Natural killer cell (primary cell): Measurements from ENCODE around the gene ELAVL1. TPM values are rescaled to one million over a fixed set of nuclear protein-coding genes. Genes with fewer than 3 reads are reported as not detected.
"Not testable (repeated sequence)": the region's sequence is repeated elsewhere in the genome, so short reads cannot be mapped to it uniquely, and the experiment has no call there.

ENCODE experiments used
- ATAC-seq, 3 donors: fragments of 150-1000 bp in 2 of 3; fragments of 200-7000 bp in 1 of 3; cut with Tn5 transposase; 1 replicate in 1 of 3; 2 replicates in 2 of 3; pipeline ENCODE4 v1.10.0; 2021; ENCODE audit warnings: mild to moderate bottlenecking in 2 of 3, moderate library complexity in 2 of 3
- DNase-seq, 2 donors: peaks; one replicate each; pipeline versions ENCODE4 v3.0.0 to v3.0.0-alpha.2; 2013 to 2021; ENCODE audit warnings: mixed read lengths in 1 of 2
- H3K27ac ChIP-seq: one replicate; pipeline ENCODE4 v1.5.1; 2013; ENCODE audit warnings: mild to moderate bottlenecking, low read length
- H3K27me3 ChIP-seq: one replicate; pipeline ENCODE4 v1.6.1; 2013; ENCODE audit warnings: low read length; ENCODE audit not compliant: control insufficient read depth, insufficient read depth
- H3K36me3 ChIP-seq: one replicate; pipeline ENCODE4 v1.6.1; 2013; ENCODE audit warnings: low read length; ENCODE audit not compliant: control insufficient read depth, insufficient read depth
- H3K4me1 ChIP-seq: one replicate; pipeline ENCODE4 v1.6.1; 2013; ENCODE audit warnings: low read length; ENCODE audit not compliant: control insufficient read depth, insufficient read depth
- H3K4me3 ChIP-seq: one replicate; pipeline ENCODE4 v1.5.1; 2013; ENCODE audit warnings: low read length
- H3K9me3 ChIP-seq: one replicate; pipeline ENCODE4 v1.6.1; 2013; ENCODE audit warnings: low read length; ENCODE audit not compliant: control insufficient read depth, insufficient read depth
- H3K27ac Mint-ChIP-seq, 2 donors: one replicate each; pipeline ENCODE4 v1.8.0; 2022; ENCODE audit warnings: mild to moderate bottlenecking in 2 of 2, mixed read lengths in 2 of 2, moderate library complexity in 1 of 2
- H3K27me3 Mint-ChIP-seq, 2 donors: one replicate each; pipeline ENCODE4 v1.8.0; 2022; ENCODE audit warnings: low read depth in 2 of 2, mixed read lengths in 2 of 2
- H3K36me3 Mint-ChIP-seq: one replicate; pipeline ENCODE4 v1.8.0; 2022; ENCODE audit warnings: mixed read lengths
- H3K4me1 Mint-ChIP-seq, 2 donors: one replicate each; pipeline ENCODE4 v1.8.0; 2022; ENCODE audit warnings: mixed read lengths in 2 of 2
- H3K4me3 Mint-ChIP-seq: one replicate; pipeline ENCODE4 v1.8.0; 2022; ENCODE audit warnings: mild to moderate bottlenecking, moderate library complexity, mixed read lengths
- H3K9me3 Mint-ChIP-seq, 2 donors: one replicate each; pipeline ENCODE4 v1.8.0; 2022; ENCODE audit warnings: mixed read lengths in 2 of 2
- CTCF ChIP-seq: fragments of 200-600 bp; IDR thresholded peaks from one replicate; pipeline ENCODE4 v1.8.0; 2022; ENCODE audit warnings: antibody characterized with exemption
- WGBS: methylation state at CpG from one replicate; pipeline ENCODE4 v1.1.7; 2013; ENCODE audit warnings: missing lambda C conversion rate; ENCODE audit not compliant: insufficient coverage; 5-methylcytosine and 5-hydroxymethylcytosine counted together
- intact Hi-C: fragments of 100-400 bp; cut with micrococcal nuclease; formaldehyde crosslinking; loops from one replicate; pipeline ENCODE4 v1.14.2; 2022
- total RNA-seq, 4 donors: library from RNA; stranded (reverse); fragments of 120-200 nt in 1 of 4; gene quantifications; one replicate each; pipeline versions ENCODE4 v1.2.3 to v1.2.4, GENCODE V29; 2013 to 2022

The ELAVL1 gene
- total RNA-seq, 3 donors from 2014 or later (not counting 1 experiment from before 2014, with no cell fraction given): 36.9 to 43.9 (median 43.8) TPM

- Mint-ChIP-seq H3K4me1 (no peaks in the 10 kb centered on the region), H3K36me3 (no peaks in the 10 kb centered on the region), H3K27ac (no peak overlapping the region), H3K27me3 (peaks cover 0 to 8% of the 10 kb centered on the region in 2 donors), H3K9me3 (no peaks in the 10 kb centered on the region), H3K4me3 (no peak overlapping the region)
- Histone ChIP-seq H3K36me3 (no peaks in the 10 kb centered on the region), H3K4me1 (no peaks in the 10 kb centered on the region), H3K27ac (no peak overlapping the region), H3K4me3 (no peak overlapping the region), H3K9me3 (no peaks in the 10 kb centered on the region), H3K27me3 (no peaks in the 10 kb centered on the region)
- 93% methylated on average over 4 of the region's 6 CpGs for WGBS
- TF ChIP-seq CTCF: no peak
- ATAC-seq (no peak), DNase-seq (no peak)
- intact Hi-C loops: no loop called here
These were observed 33.4 kb upstream of the ELAVL1 start for GRCh38 chr19:8038815-8039214.

DNA sequence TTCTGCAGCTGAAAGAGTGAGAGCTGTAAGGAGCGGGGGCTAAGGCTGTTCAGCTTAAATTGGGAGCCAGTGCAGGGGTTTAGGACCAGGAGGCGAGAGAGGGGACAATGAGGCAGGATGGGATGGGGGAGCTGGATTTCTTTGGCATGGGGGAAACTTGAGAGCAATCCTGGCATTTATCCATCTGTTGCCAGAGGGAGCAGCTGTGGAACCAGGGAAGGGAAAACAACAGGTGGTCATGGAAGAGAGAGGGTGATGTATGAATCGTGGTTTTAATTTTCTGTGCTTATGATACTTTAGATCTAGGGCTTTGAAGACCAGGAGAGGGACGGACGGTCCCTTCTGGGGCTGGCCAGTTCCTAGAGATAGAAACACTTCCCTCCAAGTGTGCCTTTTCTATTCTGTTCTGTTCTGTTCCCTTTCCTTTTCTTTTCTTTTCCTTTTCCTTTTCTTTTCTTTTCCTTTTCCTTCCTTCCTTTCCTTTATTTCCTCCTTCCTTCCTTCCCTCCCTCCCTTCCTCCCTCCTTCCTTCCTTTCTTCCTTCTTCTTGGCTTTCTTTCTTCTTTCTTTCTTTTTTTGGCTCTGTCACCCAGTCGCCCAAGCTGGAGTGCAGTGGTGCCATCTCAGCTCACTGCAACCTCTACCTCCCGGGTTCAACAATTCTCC is 31.1 kb upstream of the ELAVL1 start:
- no peaks in the 10 kb centered on the region for H3K27me3 ChIP-seq
- H3K27ac Mint-ChIP-seq: no peak overlapping the region
- H3K27ac ChIP-seq: no peak overlapping the region
- WGBS: 84% methylated on average over 7 of the region's 7 CpGs
- no peak for DNase-seq
- H3K27me3 Mint-ChIP-seq: peaks cover 0 to 8% of the 10 kb centered on the region in 2 donors
- no peaks in the 10 kb centered on the region for H3K4me1 ChIP-seq
- no peak overlapping the region for H3K4me3 Mint-ChIP-seq
- H3K4me1 Mint-ChIP-seq: no peaks in the 10 kb centered on the region
- H3K9me3 ChIP-seq: no peaks in the 10 kb centered on the region
- H3K36me3 ChIP-seq: no peaks in the 10 kb centered on the region
- no peak for TF ChIP-seq CTCF
- no peak for ATAC-seq
- no peaks in the 10 kb centered on the region for H3K36me3 Mint-ChIP-seq
- intact Hi-C loops: no loop called here
- no peak overlapping the region for H3K4me3 ChIP-seq
- no peaks in the 10 kb centered on the region for H3K9me3 Mint-ChIP-seq

DNA sequence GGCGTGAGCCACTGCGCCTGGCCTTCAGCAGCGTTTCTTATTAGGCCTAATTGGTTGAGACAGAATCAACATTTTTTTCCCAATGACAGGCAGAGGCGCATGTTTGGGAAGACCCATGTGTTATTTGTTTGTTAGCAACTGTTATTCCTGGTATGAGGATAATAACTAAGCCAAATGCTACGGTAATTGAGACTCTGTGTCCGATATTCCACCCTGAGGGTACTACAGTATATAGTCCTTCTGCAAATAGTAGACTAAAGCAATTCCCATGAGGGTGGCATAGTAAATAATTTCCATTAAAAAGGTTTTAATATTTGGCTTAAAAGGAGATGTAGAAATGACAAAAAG is 28.7 kb upstream of the ELAVL1 start:
- Mint-ChIP-seq H3K27me3 (peaks cover 0 to 6% of the 10 kb centered on the region in 2 donors), H3K36me3 (no peaks in the 10 kb centered on the region), H3K9me3 (no peaks in the 10 kb centered on the region), H3K4me1 (no peaks in the 10 kb centered on the region), H3K4me3 (no peak overlapping the region), H3K27ac (no peak overlapping the region)
- no peak for ATAC-seq
- no peaks in the 10 kb centered on the region for H3K9me3 ChIP-seq
- no peaks in the 10 kb centered on the region for H3K36me3 ChIP-seq
- no peaks in the 10 kb centered on the region for H3K27me3 ChIP-seq
- DNase-seq: no peak
- H3K4me1 ChIP-seq: no peaks in the 10 kb centered on the region
- intact Hi-C loops: no loop called here
- 94% methylated on average over 6 of the region's 6 CpGs for WGBS
- TF ChIP-seq CTCF: no peak
- H3K27ac ChIP-seq: no peak overlapping the region
- no peak overlapping the region for H3K4me3 ChIP-seq

DNA sequence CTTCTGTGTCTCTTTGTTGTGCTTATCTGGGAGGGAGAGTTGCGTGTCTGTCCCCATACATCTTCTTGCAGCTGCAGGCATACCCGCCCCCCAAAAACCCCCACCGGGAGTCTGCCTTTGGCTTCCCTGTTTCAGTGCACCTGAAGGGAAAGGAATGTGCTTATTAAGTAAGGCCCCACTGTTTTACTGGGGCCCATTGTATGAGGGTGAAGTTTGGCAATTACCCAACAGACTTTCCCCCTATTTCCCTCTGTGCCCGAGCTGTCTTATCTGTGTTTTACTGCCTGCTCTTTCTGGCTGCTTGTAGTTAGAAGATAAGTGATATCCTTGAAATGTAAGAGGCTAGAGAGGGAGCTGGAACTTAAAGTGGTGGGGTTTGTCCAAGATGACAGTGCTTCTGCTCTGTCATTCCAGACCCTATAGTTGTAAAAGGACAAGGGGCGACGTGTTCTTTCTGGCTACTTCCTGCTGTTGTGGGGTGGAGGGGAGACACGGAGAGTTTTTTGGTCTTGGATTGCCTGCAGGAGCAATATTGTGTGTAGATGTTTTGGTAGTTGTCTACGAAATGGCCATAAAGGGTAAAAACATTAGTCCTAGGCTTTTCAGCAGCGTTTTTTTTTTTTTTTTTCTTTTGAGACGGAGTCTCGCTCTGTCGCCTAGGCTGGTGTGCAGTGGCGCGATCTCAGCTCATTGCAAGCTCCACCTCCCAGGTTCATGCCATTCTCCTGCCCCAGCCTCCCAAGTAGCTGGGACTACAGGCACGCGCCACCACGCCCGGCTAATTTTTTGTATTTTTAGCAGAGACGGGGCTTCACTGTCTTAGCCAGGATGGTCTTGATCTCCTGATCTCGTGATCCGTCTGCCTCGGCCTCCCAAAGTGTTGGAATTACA is 28.1 kb upstream of the ELAVL1 start:
- H3K4me1 ChIP-seq, H3K9me3 ChIP-seq, H3K27ac Mint-ChIP-seq, H3K27ac ChIP-seq, H3K27me3 Mint-ChIP-seq, H3K36me3 ChIP-seq, ATAC-seq, H3K27me3 ChIP-seq, intact Hi-C loops, H3K4me3 ChIP-seq, H3K4me1 Mint-ChIP-seq, DNase-seq, H3K36me3 Mint-ChIP-seq, H3K4me3 Mint-ChIP-seq, H3K9me3 Mint-ChIP-seq: not testable (repeated sequence)
- WGBS: 68% methylated on average over 20 of the region's 22 CpGs
